Measurements from ENCODE around the gene GAS6. TPM values are rescaled to one million over a fixed set of nuclear protein-coding genes. Genes with fewer than 3 reads are reported as not detected.

GAS6 gene
- total RNA-seq, 1 donor from 2014 or later, result 36.5 TPM

DNA sequence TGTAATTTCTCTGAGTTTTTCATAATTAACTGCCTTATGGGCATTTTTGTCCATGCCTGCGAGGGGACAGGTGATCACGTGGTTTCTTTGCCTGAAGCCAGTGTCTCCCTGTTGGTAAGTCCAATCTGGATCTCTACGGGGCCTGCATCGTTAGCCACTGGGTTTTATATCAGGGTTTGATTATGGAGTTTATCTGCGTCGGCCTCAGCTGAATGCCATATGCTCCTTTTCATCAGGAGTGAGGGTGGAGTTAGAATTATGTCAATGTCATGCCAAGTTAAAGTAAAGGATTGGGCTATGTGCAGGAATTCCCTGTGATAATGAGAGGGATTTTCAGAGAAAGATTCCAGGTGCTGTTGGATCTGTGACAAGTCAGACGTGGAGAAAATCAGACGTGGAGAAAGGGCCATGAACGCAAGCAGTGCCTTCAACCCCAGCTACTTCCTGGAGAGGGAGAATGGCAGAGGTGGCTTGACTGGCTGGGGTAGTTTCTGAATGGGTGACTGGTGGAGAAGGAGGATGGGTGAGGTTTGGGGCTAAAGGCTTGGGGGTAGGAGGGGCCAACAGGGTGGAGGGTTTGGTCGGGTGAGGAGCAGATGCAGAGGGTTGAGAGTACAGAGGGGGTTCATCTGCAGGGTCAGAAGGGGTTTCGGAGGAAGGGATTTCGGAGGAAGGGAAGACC lies 80.5 kb downstream of the GAS6 start:
- DNase-seq (ENCODE audit: low spot score), result no peak

GRCh38 chr13:113782472-113782871 lies 81.4 kb downstream of the GAS6 start:
- ATAC-seq (no peak), DNase-seq (ENCODE audit: low spot score) (no peak)

More for the DNA sequence above, 80.5 kb downstream of the GAS6 start:
- no peak for ATAC-seq

DNA sequence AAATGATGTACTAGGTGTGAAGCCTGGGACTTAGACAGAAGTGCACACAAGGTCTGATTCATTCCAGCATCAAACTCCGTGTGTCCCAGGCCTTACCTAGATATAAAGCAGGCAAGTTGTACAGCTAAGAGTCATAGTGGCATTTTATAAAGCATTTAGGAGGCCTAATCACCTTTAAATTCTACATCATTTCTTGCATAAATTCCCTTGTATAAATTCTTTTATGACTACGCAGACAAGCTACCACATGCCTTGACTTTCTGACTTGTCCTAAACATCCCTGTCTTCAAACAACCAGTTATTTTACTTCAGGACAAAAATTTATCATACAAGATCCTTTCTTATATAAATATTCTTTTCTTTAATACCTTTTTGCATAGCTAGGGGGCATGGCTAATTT lies 82.3 kb downstream of the GAS6 start:
- DNase-seq (ENCODE audit: low spot score) (no peak), ATAC-seq (no peak)

DNA sequence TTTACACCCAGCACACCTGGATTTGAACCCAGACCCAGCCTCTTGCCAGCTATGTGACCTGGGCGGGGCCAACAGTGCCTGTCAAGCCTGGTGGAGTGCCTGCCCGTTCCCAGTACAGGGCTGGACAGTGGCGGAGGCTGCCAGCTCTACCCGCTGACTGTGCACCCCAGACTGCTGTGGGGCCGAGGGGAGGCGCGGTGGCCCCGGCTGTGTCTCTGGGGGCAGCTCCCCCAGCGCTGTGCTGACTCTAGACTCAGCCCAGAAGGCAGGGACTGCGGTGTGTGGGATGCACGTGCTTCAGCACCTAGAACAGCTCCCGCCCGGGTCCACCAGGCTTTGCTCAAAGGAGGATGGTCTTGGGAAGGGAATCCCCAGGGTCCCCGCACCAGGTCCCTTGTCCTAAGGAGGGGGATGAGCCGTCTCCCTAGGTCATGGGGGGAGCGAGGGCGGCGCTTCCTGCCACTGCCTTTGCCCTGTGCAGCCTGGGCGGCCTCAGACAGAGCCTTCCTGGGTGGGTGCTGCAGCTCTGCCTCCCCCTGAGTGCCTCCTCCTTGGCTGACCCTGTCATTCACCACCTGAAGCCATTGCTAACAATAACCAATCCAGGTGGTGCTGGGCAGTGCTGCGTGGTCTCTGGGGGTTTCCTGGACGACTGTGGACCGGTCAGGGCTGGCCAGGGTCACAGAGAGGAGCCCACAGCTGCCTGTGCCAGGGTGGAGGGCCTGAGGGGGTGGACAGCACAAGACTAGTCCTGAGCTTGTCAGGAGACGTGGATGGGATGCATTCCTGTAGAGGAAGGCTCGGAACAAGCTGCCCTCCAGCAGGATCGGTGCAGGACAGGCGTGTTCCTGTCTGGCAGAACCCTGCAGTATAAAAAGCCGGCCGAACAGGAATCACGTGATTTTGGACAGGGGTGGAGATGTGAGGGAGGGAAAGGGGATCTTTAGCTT lies 86.3 kb downstream of the GAS6 start:
- DNase-seq (ENCODE audit: low spot score) (no peak), ATAC-seq (peak; percentile 45)

GRCh38 chr13:113776231-113777125 lies 87.4 kb downstream of the GAS6 start:
- ATAC-seq, result no peak

DNA sequence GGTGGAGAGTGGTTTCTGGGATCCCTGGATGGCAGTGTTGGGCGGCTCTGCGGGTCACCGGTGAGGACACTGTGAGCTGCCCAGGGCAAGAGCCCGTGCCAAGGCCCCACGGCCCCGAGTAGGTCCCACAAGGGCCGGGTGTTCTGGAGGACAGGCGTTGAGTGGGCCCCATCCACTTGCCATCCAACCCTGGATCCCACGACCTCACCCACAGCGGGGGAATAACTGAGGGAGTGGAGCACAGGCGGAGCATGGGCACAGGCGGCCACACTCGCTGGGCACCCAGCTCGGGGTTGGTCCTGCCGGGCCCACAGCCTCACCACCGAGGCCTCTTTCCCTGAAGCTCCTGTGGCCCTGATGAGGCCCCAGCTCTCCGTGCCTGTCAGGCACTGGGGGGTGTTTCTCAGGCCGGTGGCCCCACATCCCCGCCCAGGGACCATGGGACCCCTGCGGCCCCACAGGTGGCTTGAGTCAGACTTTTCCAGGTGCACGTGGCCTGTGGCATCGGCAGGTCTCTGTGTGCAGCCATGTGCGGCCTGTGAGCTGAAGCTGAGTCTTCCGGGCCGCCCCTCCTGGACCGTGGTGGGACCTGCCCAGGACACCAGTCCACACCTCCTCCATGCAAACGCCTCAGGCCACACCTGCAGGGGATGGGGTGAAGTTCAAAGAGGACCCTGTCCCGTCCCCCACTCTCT lies 88.3 kb downstream of the GAS6 start:
- ATAC-seq, result no peak

More at GRCh38 chr13:113776231-113777125, 87.4 kb downstream of the GAS6 start:
- DNase-seq (ENCODE audit: low spot score), result no peak

GRCh38 chr13:113774177-113775107 lies 89.4 kb downstream of the GAS6 start:
- ATAC-seq (no peak), DNase-seq (ENCODE audit: low spot score) (no peak)

More for the DNA sequence above, 88.3 kb downstream of the GAS6 start:
- DNase-seq (ENCODE audit: low spot score), result no peak

GRCh38 chr13:113771709-113772331 lies 92.1 kb downstream of the GAS6 start:
- no peak for ATAC-seq
- DNase-seq (ENCODE audit: low spot score), result no peak

DNA sequence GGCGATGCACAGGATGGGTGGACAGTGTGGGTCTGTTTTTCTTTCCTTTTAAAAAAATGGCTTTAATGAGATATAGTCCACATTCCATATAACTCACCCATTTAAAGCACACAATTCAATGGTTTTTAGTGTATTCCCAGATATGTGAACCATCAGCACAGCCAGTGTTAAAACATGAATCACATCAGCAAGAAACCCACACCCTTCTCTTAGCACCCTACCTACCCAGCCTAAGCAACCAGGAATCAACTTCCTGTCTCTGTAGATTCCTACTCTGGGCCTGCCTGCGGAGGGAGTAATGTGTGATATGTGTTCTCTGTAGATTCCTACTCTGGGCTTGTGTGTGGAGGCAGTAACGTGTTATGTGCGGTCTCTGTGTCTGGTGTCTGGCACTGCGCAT lies 92.9 kb downstream of the GAS6 start:
- no peak for ATAC-seq
- no peak for DNase-seq (ENCODE audit: low spot score)

Other genes starting within 250 kb of the GAS6 start
- not detected for gene ATP4B, start 205.9 kb downstream of the GAS6 start, total RNA-seq
- not detected for gene GRK1, start 196.9 kb downstream of the GAS6 start, total RNA-seq
- gene TMEM255B, start 104.8 kb downstream of the GAS6 start, total RNA-seq, result 5.3 TPM
- gene C13orf46, start 110.0 kb upstream of the GAS6 start, total RNA-seq, result 1.1 TPM

All from left lobe of liver (tissue), 2 donors.